OCI-LY1 (cell line): ENCODE results near the gene THAP12.

Source experiments
- H2AFZ ChIP-seq: fragments of 200-600 bp; sonication (generic), shearing (Covaris generic); 2 replicates; pipeline ENCODE4 v1.6.0; 2014; ENCODE audit warnings: antibody characterized with exemption, mild to moderate bottlenecking, low read length
- H3F3A ChIP-seq: fragments of 200-600 bp; sonication (generic), shearing (Covaris generic); 2 replicates; pipeline ENCODE4 v1.6.0; 2014; ENCODE audit warnings: mild to moderate bottlenecking, antibody characterized with exemption, low read length, moderate library complexity; ENCODE audit not compliant: insufficient read depth
- H3K27ac ChIP-seq: fragments of 200-600 bp; sonication (generic); 2 replicates; pipeline ENCODE4 v1.5.1; 2014; ENCODE audit warnings: low read length, mixed run types, mild to moderate bottlenecking, low read depth; ENCODE audit not compliant: poor library complexity, severe bottlenecking
- H3K27me3 ChIP-seq: fragments of 200-600 bp; sonication (generic); 2 replicates; pipeline ENCODE4 v1.6.0; 2014; ENCODE audit warnings: antibody characterized with exemption, mild to moderate bottlenecking, low read length, moderate library complexity; ENCODE audit not compliant: insufficient read depth
- H3K36me3 ChIP-seq: fragments of 200-600 bp; sonication (generic); 2 replicates; pipeline ENCODE4 v1.6.1; 2014; ENCODE audit warnings: mild to moderate bottlenecking, antibody characterized with exemption, low read length, moderate library complexity, mixed read lengths; ENCODE audit not compliant: insufficient read depth
- H3K4me1 ChIP-seq: fragments of 200-600 bp; sonication (generic); 2 replicates; pipeline ENCODE4 v1.5.1; 2014; ENCODE audit warnings: mild to moderate bottlenecking, low read length, moderate library complexity; ENCODE audit not compliant: insufficient read depth, severe bottlenecking
- H3K4me2 ChIP-seq: fragments of 200-600 bp; sonication (generic), shearing (Covaris generic); 2 replicates; pipeline ENCODE4 v1.6.1; 2014; ENCODE audit warnings: low read length
- H3K4me3 ChIP-seq: fragments of 200-600 bp; sonication (generic); 2 replicates; pipeline ENCODE4 v1.5.1; 2014; ENCODE audit warnings: low read length, low read depth, mild to moderate bottlenecking, mixed read lengths; ENCODE audit not compliant: poor library complexity, severe bottlenecking
- H3K79me2 ChIP-seq: fragments of 200-600 bp; shearing (Covaris generic); 2 replicates; pipeline ENCODE4 v1.6.1; 2016; ENCODE audit warnings: mixed run types, low read length, mixed read lengths; ENCODE audit not compliant: insufficient read depth
- H3K9ac ChIP-seq: fragments of 200-600 bp; sonication (generic), shearing (Covaris generic); 2 replicates; pipeline ENCODE4 v1.6.1; 2014; ENCODE audit warnings: mild to moderate bottlenecking, low read length, mixed read lengths
- H3K9me2 ChIP-seq: fragments of 200-600 bp; sonication (generic), shearing (Covaris generic); 2 replicates; pipeline ENCODE4 v1.6.1; 2014; ENCODE audit warnings: low read depth, mild to moderate bottlenecking, low read length, mixed read lengths
- H3K9me3 ChIP-seq: fragments of 200-600 bp; shearing (Covaris generic); 2 replicates; pipeline ENCODE4 v1.6.1; 2014; ENCODE audit warnings: low read length, mixed read lengths
- H4K20me1 ChIP-seq: fragments of 200-600 bp; sonication (generic), shearing (Covaris generic); 2 replicates; pipeline ENCODE4 v1.6.0; 2016; ENCODE audit warnings: mild to moderate bottlenecking, low read length; ENCODE audit not compliant: insufficient read depth
- EZH2 ChIP-seq: fragments of 200-600 bp; sonication (generic), shearing (Covaris generic); IDR thresholded peaks from 2 replicates; pipeline ENCODE4 v1.8.0; 2017; ENCODE audit warnings: borderline replicate concordance, mixed run types, mild to moderate bottlenecking, antibody characterized with exemption, low read length, moderate library complexity, mixed read lengths
- TF ChIP-seq, protein P1 (sequence below): fragments of 200-600 bp; sonication (generic), shearing (Covaris generic); IDR thresholded peaks from 2 replicates; pipeline ENCODE4 v1.5.1; 2017; ENCODE audit warnings: mild to moderate bottlenecking, antibody characterized with exemption, low read length, moderate library complexity, mixed read lengths

The THAP12 gene

DNA sequence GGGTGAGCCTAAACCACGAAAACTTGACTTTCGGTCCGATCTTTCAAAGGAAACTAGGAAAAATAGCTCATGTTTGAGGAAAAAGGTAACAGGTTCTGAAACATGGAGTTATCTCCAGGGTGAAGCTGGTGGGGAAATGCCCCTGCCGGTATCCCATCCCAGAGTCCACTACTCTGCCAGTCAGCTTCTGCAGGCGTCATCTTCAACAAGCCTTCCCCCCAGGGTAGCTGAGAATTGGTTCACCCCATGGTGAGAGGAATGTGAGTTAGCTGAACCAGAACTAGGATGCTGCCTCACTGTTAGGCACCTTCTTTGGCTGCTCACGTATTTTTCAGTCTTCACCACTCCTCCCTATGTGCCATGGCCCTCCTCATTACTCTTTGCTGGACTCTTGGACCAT, 1.3 kb upstream of the THAP12 start:
- Histone ChIP-seq H3K27ac (no peak overlapping the region), H3K4me1 (peaks cover 40% of the 10 kb centered on the region), H3K9me2 (no peaks in the 10 kb centered on the region), H3K9ac (peak overlapping the region; percentile 83; the same call in 1 of the 2 replicates), H4K20me1 (no peaks in the 10 kb centered on the region), H3K9me3 (no peaks in the 10 kb centered on the region), H3K4me3 (peak overlapping the region; percentile 98), H3K4me2 (peak overlapping the region; percentile 97), H3F3A (no peaks in the 10 kb centered on the region), H3K79me2 (peaks cover 33% of the 10 kb centered on the region), H2AFZ (no peak overlapping the region), H3K27me3 (no peaks in the 10 kb centered on the region), H3K36me3 (no peaks in the 10 kb centered on the region; the same call in 1 of the 2 replicates)
- TF ChIP-seq, protein P1, sequence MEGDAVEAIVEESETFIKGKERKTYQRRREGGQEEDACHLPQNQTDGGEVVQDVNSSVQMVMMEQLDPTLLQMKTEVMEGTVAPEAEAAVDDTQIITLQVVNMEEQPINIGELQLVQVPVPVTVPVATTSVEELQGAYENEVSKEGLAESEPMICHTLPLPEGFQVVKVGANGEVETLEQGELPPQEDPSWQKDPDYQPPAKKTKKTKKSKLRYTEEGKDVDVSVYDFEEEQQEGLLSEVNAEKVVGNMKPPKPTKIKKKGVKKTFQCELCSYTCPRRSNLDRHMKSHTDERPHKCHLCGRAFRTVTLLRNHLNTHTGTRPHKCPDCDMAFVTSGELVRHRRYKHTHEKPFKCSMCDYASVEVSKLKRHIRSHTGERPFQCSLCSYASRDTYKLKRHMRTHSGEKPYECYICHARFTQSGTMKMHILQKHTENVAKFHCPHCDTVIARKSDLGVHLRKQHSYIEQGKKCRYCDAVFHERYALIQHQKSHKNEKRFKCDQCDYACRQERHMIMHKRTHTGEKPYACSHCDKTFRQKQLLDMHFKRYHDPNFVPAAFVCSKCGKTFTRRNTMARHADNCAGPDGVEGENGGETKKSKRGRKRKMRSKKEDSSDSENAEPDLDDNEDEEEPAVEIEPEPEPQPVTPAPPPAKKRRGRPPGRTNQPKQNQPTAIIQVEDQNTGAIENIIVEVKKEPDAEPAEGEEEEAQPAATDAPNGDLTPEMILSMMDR = no peak

DNA sequence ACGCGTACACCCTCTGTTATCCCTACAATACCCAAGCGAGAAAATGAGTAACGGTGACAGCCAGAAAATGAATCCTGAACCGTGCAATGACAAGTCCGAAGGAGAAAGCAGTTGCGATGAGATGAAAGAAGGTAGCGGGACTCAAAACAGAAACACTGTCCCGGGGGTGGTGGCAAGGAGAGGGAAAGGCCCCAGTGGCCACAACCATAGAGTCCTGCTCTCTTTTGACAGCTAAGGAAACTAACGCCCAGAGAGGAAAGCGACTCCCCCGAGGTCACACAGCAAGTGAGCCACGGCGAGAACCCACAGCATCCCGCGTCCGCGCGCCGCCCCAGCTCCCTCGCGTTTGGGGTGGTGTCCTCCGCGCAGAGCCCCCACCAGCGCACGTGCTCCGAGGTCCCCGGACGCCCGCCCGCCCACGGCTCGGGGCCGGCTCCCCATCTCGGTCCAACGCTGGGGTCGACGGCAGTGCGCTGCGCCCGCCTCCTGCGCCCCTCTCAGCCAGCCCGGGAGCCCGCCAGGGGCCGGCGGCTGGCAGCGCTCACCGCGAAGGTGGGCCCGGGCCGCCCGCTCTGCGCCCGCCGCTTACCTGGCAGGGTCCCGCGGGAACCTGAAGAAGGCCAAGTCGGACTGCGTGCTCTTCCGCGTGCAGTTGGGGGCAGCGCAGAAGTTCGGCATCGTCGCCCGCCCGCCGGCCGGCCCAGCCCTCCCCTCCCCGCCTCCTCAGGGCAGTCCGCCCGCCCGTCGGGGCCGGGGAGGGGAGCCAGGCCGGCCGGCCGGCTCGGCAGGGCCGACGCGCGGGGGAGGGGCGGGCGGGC, 564 bp downstream of the THAP12 start:
- H3K9me2 ChIP-seq = no peaks in the 10 kb centered on the region
- no peaks in the 10 kb centered on the region for H3K27me3 ChIP-seq
- H3K4me1 ChIP-seq = peaks cover 57% of the 10 kb centered on the region
- H3K9ac ChIP-seq = peak overlapping the region; percentile 95
- H3K9me3 ChIP-seq = no peaks in the 10 kb centered on the region
- peak overlapping the region; percentile 98 for H3K4me3 ChIP-seq
- no peaks in the 10 kb centered on the region for H3F3A ChIP-seq
- peak overlapping the region; percentile 100 for H3K4me2 ChIP-seq
- TF ChIP-seq, protein P1 = no peak
- no peak for TF ChIP-seq EZH2
- H2AFZ ChIP-seq = no peak overlapping the region
- no peaks in the 10 kb centered on the region; the same call in 1 of the 2 replicates for H3K36me3 ChIP-seq
- peak overlapping the region; percentile 20 for H3K27ac ChIP-seq
- peaks cover 50% of the 10 kb centered on the region for H3K79me2 ChIP-seq
- H4K20me1 ChIP-seq = no peaks in the 10 kb centered on the region

DNA sequence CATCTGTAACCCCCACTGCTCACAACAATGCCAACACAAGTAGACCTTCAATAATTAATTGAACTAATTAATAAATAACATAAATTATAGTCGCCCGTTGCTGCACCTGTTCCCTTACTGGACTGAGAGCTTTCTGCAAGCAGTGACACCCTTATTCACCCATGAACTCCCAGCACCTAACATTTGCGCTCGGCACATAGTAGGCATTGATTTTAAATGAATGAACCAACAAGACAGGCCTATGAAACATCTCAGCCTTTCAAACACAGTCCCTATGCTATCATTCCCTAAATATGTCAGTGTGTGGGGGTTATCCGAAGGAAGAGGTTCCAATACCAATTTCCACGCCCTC, 1.1 kb downstream of the THAP12 start:
- Histone ChIP-seq H3K36me3 (no peaks in the 10 kb centered on the region; the same call in 1 of the 2 replicates), H3K79me2 (peaks cover 56% of the 10 kb centered on the region), H4K20me1 (no peaks in the 10 kb centered on the region), H3K4me2 (peak overlapping the region; percentile 100), H3F3A (no peaks in the 10 kb centered on the region), H3K9ac (peak overlapping the region; percentile 95), H3K4me1 (peaks cover 63% of the 10 kb centered on the region), H3K27ac (no peak overlapping the region), H2AFZ (no peak overlapping the region), H3K9me2 (no peaks in the 10 kb centered on the region), H3K9me3 (no peaks in the 10 kb centered on the region), H3K27me3 (no peaks in the 10 kb centered on the region), H3K4me3 (peak overlapping the region; percentile 98)
- TF ChIP-seq, protein P1 = no peak
- TF ChIP-seq EZH2 = no peak
